ENCODE measurements around the gene TMEM132E.

The TMEM132E gene

DNA sequence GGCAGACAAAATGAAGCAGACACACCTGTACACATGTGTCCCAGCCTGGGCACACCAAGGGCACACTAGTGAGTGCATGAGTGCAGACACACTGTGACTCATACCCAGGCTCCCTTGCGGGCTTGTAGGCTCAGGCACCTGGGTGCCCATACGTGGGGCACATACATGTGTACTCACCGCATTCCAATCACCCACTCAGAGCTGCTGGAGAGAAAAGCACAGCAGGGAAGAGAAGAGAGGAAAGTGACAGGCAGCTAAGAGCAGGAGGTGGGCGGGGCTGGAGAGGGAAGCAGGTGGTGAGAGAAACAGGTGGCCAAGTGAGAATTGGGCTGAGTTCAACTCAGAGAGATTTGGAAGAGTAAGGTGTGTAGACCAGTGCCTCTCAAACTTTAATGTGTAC lies 54.0 kb downstream of the TMEM132E start:
- in situ Hi-C loops (cut with MboI; ENCODE audit: low sequenced_read_pairs) = no loop called here

DNA sequence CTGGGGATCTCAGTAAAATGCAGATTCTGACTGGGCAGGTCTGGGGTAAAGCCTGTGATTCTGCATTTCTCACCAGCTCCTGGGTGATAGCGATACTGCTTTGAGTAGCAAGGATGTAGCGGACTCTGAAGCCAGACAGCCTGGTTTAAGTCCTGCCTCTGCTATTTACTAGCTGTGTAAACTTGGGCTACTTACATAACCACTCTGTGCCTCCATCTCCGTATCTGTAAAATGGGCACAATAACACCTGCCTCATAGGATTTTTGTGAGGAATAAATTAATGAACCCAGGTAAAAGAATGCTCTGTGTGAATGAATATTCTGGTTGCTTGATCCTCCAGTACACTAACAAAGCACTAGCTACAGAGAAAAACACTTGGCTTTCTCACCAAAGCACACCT lies 54.4 kb downstream of the TMEM132E start:
- in situ Hi-C loops (cut with MboI; ENCODE audit: low sequenced_read_pairs) = no loop called here

DNA sequence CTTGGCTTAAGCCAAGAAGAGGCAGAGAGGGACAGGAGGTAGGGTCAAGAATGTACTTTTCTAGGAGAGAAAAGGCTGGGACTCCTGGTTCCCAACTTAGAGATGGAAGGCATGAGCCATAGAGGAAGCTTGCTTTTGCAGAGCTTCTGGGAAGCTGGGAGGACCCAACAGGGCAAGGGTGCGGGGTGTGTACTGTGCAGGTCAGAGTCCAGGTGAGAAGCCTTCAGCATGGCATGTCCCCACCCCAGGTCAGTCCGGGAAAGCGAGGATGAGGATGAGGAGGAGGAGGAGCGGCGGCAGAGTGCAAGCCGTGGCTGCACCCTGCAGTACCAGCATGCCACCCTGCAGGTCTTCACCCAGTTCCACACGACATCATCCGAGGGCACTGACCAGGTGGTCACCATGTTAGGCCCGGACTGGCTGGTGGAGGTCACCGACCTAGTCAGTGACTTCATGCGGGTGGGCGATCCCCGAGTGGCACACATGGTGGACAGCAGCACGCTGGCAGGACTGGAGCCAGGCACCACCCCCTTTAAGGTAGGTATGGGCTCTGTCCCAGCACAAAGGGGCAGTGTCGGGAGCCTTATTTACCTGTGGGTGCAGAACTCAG lies 55.3 kb downstream of the TMEM132E start:
- in situ Hi-C loops (cut with MboI; ENCODE audit: low sequenced_read_pairs) = no loop called here

DNA sequence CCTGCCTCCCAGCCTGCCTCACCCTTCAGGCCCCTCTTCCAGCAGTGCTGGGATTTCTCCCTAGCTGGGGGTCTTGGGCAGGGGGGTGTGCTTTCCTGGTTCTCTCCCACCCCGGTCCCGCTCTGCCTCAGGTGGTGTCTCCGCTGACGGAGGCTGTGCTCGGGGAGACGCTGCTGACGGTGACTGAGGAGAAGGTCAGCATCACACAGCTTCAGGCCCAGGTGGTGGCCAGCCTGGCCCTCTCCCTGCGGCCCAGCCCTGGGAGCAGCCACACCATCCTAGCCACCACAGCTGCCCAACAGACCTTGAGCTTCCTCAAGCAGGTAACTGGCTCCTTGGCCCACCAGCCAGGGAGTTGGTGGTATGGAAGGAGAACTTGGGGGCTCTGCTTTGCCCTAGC lies 56.5 kb downstream of the TMEM132E start:
- in situ Hi-C loops (cut with MboI; ENCODE audit: low sequenced_read_pairs) = no loop called here

DNA sequence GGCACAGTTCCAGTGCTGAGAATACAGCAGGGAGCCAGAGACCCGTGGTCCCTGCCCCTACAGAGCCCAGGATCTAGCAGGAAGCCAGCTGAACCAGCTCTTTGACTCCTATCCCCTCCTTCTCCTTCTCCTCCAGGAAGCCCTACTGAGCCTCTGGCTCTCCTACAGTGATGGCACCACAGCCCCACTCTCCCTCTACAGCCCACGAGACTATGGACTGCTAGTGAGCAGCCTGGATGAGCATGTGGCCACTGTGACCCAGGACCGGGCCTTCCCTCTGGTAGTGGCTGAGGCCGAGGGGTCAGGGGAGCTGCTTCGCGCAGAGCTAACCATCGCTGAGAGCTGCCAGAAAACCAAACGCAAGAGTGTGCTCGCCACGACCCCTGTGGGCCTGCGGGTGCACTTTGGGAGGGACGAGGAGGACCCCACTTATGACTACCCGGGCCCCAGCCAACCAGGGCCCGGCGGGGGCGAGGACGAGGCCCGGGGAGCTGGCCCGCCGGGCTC lies 57.7 kb downstream of the TMEM132E start:
- in situ Hi-C loops (cut with MboI; ENCODE audit: low sequenced_read_pairs) = no loop called here

DNA sequence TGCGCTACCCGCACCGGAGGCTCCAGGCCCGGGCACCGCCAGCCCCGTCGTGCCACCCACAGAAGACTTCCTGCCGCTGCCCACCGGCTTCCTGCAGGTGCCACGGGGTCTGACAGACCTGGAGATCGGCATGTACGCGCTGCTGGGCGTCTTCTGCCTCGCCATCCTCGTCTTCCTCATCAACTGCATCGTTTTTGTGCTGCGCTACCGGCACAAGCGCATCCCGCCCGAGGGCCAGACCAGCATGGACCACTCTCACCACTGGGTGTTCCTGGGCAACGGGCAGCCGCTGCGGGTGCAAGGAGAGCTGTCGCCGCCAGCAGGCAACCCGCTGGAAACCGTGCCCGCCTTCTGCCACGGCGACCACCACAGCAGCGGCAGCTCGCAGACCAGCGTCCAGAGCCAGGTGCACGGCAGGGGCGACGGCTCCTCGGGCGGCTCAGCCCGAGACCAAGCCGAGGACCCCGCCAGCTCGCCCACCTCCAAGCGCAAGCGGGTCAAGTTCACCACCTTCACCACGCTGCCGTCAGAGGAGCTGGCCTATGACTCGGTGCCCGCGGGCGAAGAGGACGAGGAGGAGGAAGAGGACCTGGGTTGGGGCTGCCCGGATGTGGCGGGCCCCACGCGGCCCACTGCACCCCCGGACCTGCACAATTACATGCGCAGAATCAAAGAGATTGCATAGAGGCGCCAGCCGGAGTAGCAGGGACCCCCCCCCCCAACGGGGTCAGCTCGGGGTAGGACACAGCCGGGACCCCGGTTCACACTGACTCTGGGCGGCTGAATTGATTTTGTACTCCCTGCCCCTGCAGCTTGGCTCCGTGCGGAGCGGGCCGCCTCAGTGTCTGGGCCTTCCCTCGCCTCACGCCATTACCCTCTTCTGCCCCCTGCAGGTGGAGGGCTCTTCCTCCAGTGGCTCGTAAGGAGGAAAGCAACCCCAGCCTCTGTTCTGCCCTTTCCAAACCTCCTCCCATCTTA lies 58.5 kb downstream of the TMEM132E start:
- in situ Hi-C loops (cut with MboI; ENCODE audit: low sequenced_read_pairs) = no loop called here

DNA sequence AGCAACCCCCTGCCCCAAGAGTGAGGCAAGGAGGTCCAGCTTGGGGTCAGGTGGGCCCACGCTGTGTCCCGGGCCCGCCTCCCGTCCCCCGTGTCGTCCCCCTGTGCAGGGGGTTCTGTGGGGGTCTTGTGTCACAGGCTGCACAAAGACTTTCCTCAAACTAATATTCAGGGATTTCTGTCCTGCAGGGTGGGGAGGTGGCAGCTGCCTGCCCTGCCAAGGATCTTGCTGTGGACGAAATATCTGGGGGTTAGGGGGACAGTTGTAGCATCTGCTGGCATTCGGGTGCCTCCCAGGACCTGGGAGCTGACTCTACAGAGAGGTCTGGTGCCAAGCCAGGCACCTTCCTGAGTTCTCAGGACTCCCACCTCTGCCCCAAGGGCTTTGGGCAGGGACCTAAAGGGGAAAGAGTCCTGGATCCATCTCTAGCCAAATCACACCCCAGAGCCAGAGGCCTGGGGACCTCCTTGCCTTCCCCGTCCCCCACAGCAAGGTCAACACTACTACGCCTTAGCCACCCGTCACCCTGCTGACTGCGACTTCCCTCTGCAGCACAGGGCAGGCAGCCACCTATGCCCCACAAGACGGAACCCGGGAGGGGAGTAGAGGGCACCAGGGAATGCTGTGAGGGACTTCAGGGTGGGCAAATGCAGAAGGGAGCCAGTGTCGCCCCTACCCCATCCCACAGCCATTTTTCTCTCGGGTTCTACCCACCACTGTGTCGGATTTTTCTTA lies 59.3 kb downstream of the TMEM132E start:
- in situ Hi-C loops (cut with MboI; ENCODE audit: low sequenced_read_pairs) = no loop called here

DNA sequence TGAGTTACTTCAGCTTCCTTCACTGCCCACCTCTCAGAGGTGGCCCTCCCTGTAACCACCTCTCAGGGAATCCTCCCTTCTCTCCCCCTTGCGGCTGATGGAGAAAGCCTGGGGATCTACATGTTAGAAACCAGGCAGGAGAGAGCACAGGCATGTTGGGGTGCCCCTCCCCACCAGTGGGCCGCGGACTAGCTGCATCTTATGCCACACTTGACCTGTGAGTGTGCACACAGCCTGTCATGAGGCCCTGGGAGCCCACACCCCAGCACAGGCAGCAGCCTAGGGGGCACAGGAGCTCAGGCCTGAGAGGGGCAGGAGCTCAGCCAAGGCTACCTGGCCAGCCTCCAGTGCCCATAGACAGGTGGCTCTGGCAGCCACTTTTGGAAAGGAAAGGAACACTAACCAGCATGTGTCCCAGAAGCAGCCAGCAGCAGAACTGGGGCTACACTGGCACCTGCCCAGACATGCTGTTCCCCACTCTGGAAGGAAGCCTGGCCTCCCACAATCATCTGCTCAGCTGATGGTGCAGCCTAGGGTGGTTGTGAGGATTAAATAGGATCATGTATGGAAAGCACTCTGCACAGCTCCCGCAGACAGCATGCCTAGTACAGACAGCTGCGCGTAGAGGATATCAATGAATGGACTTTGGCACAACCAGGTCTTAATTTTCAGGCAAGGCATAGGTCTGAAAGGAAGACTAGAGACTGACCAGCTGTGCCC lies 60.5 kb downstream of the TMEM132E start:
- in situ Hi-C loops (cut with MboI; ENCODE audit: low sequenced_read_pairs) = no loop called here

DNA sequence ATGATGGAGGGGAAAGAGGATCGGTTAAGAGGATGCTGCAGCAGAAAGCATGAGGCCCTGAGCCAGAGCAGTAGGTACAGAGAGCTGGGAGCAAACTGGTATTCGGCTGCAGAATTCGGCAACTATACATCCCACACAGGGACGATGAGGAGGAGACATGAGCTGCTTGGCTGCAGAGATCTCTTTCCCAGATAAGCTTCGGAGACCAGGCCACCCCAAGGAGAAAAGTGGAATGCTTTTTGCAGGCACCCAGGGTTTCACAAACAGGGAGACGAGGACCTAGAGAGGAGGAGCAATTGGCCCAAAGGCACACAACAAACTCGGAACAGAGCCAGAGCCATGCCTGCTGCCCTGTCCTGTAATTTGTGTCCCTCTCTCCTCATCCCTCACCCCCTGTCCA lies 62.0 kb downstream of the TMEM132E start:
- in situ Hi-C loops (cut with MboI; ENCODE audit: low sequenced_read_pairs) = no loop called here

DNA sequence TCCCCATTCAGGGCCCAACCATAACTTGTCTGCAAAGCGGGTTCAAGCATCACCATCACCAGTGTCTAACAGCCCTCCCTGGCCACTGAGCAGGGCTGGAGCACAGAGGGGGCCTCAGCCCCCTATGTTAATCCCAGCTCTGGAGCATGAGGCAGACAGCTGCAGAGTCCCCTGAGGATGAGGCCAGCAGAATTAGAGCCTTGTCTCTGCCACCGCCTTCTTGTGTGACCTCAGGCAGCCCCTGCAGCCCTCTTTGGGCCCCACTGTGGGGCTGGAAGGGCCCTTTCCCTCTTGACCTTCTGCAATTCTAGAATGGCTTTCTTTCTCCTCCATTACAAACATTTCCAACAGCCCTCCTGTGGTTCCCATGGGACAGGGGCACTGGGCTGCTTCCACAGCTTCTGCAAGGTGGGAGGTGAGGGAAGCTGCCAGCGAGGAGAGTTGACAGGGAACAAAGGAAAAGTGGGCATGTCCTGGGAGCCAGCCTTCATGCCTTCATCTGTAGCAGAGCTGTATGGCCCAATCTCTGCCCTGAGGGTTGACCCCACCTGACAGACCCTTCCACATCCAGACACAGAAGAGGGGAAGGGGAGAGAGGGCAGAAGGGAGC lies 65.7 kb downstream of the TMEM132E start:
- in situ Hi-C loops (cut with MboI; ENCODE audit: low sequenced_read_pairs) = no loop called here

DNA sequence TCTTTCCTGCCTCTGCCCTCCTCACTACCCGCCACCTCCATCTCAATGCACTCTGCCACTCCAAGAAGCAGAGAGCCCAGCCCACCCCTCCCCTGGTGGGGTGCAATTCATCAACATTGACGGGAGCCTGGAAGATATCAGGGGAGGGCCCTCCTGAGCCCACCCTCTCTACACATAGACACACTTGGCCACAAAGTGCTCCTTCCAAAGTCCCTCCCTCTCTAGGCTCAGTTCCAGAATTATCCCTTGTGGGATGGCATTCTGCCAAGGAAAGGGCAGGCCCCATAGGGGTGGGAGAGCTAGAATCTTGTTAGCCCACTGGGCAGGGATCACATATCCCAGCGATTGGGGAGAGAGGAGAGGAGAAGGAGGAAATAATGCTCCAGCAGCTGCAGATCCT lies 66.2 kb downstream of the TMEM132E start:
- in situ Hi-C loops (cut with MboI; ENCODE audit: low sequenced_read_pairs) = no loop called here

DNA sequence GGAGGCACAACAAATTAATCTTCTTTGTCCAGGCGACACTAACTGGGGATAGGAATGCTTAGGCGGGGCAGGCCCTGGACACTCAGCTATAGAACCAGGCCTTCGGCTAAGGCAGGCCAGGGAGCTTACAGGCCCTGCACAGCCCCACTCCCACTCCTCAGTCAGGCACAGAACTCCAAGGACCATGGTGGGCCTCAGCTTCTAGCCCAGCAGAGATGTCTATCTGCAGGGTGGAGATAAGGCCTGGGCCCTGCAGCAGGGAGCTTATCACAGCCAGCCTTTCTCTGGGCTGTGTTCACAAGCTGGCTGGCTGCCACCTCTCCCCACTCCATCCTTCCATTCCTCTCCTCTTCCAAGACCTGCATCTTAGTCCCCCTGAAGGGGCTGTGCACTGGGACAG lies 68.1 kb downstream of the TMEM132E start:
- in situ Hi-C loops (cut with MboI; ENCODE audit: low sequenced_read_pairs) = no loop called here

DNA sequence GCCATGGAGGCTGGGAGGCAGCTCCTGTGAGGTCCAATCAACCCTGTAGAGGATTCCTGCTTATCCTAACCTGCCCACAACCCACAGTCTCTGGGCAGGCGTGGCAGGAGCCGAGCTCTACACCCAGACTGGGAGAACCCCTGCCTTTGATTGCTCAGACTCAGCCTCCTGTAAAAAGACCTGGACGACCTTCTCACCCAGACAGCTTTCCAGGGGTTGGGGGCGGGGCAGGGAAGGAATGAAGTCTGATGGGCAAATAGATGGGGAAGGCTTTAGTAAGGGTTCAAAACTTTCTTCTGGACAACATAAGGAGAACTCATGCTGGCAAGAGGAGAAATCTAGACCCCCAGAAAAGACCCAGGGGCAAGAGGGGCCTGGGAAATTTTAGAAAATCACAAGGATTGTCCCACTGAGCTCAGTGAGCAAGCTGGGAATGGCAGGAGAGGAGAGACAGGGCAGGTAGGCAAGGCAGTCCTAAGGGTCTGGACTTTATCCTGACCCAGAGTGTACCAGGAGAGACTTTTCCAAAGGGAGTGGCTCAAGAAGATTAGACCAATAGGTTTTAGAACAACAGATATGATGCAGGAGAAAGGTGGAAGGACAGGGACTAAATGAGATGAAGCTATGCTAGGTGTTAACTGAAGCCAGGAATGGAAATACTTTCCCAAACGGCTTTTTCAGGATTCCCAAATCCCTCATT lies 70.8 kb downstream of the TMEM132E start:
- in situ Hi-C loops (cut with MboI; ENCODE audit: low sequenced_read_pairs) = no loop called here

DNA sequence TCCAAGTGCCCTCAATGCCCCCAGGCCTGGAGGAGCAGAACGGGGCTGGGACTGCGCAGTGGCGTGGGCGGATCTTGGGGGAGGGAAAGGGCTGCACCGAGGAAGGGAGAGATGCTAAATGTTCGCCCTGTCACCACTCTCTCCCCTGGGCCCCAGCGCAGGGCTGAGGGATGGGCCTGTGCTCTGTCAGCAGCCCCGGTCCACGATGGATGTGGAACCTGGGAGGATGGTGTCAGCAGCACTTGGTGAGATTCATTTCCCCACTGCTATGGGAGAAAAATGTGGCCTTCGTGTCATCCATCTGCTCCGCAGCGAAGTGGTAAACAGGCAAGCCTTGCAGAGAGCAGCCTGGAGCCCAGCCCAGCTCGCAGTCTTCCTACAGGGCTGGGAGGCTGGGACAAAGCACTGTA lies 72.0 kb downstream of the TMEM132E start:
- in situ Hi-C loops (cut with MboI; ENCODE audit: low sequenced_read_pairs) = no loop called here

DNA sequence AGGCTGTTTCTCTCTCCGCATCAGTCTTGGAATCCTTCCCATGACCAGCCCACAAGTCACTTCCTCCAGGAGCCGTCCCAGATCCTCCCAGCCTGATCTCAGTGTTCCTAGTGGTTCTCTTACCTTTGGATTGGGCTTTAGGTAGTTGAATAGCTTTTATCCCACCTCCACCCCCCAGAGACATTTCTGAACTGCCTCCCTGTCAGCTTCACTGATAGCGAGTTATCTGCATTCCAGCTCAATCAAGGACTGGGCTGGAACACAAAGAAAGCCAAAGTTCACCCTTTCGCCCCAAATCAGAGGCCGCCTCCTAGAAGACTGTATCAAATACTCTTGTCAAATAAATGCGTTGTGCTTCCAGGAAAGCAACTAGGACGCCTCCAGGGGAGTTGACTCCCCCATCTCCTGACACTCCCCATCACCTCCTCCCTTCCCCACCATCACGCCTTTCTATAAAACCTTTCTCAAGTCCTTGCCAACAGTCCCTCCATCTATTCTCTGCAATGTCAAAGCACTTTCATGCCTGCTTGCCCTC lies 72.7 kb downstream of the TMEM132E start:
- in situ Hi-C loops (cut with MboI; ENCODE audit: low sequenced_read_pairs) = no loop called here

DNA sequence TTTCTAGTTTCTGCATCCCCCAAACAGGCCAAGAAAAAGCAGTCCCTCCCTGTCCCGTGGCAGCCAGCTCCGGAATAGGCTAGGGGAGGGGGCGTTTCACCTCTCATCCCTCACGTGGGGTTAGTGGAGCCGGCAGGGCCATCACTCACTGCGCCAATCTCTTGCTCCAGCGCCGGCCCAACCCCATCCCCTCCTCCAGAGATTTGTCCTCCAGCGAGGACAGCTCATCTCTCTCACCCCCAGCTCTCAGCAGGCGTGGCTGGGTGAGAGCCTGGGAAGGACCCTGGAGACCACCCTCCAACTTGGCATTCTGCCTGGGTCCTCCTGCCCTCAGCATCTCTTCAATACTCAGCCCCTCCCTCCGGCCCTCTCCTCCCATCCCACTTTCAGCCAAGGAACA lies 74.1 kb downstream of the TMEM132E start:
- in situ Hi-C loops (cut with MboI; ENCODE audit: low sequenced_read_pairs) = no loop called here

DNA sequence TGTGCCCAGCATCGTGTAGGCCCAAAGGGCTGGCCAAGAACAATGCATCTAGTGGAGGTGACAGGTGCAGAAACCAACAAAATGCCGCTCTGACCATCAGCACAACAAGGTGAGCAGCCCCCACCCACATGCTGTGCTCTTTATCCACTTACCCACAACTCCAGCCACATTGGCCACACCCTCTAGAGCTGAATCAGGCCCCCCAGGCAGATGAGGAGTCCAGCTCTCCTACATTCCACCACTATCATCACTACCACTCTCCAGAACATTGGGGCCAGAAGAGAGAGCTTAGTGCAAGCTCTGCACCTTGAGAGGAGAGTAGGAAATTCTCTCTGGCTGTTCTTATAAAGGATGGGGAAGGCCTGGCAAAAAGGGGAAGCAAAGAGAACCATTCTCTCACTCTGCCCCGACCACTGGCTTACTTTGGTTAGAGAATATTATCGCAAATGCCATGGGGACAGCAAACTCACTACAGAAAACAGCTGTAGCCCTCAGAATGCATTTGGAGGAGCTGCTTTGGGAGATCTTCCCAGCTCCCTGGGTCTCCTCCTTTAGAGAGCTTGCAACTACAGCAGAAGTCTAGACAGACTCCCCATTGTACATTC lies 75.0 kb downstream of the TMEM132E start:
- in situ Hi-C loops (cut with MboI; ENCODE audit: low sequenced_read_pairs) = no loop called here

DNA sequence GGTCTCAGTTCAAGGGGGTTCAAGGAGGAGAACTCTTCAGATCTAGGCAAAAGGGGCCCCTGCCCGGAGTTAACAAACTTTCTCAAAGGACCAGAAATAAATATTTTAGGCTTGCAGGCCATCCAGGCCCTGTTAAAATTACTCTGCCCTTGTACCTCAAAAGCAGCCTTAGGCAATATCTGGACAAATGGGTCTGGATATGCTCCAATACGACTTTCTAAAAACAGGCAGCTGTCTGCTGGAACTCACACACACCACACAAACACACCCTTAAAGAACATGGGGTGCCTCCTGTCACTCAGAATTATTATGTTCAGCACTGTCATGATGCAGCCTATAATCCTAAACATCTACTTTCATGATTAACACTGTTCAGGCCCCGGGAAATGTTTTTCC lies 75.5 kb downstream of the TMEM132E start:
- in situ Hi-C loops (cut with MboI; ENCODE audit: low sequenced_read_pairs) = no loop called here

DNA sequence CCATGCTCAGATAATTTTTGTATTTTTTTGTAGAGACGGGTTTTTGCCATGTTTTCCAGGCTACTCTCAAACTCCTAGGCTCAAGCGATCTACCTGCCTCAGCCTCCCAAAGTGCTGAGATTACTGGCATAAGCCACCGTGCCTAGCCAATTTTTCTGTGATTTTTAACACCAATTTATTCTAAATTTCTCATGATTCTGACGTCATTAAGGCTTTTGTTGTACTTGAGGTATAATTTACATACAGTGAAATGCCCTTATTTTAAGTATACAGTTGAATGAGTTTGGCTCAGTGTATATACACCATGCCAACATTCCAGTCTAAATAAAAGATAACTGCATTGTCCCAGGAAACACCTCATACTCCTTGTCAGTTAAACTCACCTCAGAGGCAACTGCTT lies 77.4 kb downstream of the TMEM132E start:
- in situ Hi-C loops (cut with MboI; ENCODE audit: low sequenced_read_pairs) = no loop called here
